ENCODE results near the gene RPS6KC1. TPM values are rescaled to one million over a fixed set of nuclear protein-coding genes. Genes with fewer than 3 reads are reported as not detected.
"Not testable (repeated sequence)": the region's sequence is repeated elsewhere in the genome, so short reads cannot be mapped to it uniquely, and the experiment has no call there.

The RPS6KC1 gene
- total RNA-seq, 2 donors from 2014 or later, result 8.7 to 13.0 TPM

DNA sequence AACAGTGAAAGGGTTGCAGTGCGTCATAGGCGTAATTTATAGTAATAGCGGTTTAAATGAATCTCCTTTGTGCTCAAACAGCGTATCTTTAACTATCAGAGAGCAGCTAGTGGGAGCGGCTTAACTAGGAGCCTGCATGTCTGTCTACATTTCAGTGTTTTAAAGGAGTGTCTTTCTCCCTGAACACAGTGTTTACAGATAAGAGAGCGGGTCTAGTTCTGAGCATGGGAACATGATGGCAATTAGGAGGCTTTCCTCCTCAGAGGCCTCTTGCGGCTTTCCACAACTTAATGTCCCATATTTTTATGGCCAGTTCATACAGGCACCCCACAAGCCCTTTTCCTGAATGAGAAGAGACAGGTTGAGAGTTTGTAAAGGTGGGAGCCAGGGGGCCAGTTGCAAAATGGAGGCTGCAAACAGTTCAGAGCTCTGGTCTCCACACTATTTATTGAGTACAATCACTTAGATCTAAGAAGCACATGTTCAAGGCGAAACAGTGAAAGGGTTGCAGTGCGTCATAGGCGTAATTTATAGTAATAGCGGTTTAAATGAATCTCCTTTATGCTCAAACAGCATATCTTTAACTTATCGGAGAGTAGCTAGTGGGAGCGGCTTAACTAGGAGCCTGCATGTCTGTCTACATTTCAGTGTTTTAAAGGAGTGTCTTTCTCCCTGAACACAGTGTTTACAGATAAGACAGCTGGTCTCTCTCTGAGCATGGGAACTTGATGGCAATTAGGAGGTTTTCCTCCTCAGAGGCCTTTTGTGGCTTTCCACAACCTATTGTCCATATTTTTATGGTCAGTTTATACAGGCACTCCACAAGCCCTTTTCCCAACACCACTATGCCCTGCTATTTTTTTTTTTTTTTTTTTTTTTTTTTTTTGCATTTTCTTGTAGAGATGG lies 5.5 kb upstream of the RPS6KC1 start:
- not testable (repeated sequence) for ATAC-seq

DNA sequence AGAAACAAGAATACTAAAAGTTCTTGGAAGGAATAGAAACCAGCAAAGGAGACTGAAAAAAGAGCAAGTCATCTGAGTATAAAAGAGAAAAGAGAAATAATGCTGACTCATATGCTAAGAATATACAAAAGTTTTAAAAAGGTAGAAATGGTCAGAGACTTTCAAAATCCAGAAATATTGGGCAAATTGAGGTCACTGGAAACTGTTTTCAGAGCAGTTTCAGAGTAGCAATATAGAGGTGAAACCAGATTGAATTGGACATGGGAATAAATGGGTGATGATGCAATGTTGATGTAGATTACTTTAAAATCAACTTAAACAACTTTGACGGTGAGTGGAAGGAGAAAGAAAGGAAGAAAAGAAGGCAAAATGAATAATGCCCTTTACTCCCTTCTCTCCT lies 1.8 kb upstream of the RPS6KC1 start:
- H3K27ac Mint-ChIP-seq, result no peak overlapping the region
- H3K36me3 Mint-ChIP-seq, result peaks cover 13 to 22% of the 10 kb centered on the region in 2 donors
- no peak for DNase-seq (ENCODE audit: low spot score in 2 of 2)
- peaks cover 11 to 20% of the 10 kb centered on the region in 2 donors for H3K9me3 Mint-ChIP-seq
- ATAC-seq, result no peak

More for the DNA sequence above, 5.5 kb upstream of the RPS6KC1 start:
- H3K36me3 Mint-ChIP-seq, result peaks cover 9 to 19% of the 10 kb centered on the region in 2 donors
- peaks cover 7 to 16% of the 10 kb centered on the region in 2 donors for H3K9me3 Mint-ChIP-seq
- not testable (repeated sequence) for DNase-seq (ENCODE audit: low spot score in 2 of 2); H3K27ac Mint-ChIP-seq

DNA sequence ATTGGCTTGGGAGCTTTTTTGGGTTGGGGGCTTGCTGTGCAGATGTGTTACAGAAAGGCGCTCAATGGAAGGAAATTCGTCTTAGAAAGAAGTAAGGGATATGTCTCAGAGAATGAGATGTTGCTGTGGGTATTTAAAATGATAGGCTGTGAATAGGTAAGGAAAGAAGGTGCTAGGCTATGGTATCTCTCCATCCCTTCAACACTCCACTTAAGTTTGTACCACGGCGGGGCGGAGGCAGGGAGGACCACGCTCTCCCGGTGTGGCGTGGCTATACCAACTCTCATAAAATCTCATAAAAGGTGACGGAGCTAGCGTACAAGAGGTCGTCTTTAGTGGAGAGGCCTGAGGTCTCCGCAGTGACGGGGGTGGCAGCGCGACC lies 305 bp upstream of the RPS6KC1 start:
- DNase-seq (ENCODE audit: low spot score in 2 of 2) (no peak), ATAC-seq (peak; percentile 43 to 48)
- Mint-ChIP-seq H3K27ac (peak overlapping the region; percentile 81 to 89), H3K9me3 (peaks cover 11 to 20% of the 10 kb centered on the region in 2 donors), H3K36me3 (peaks cover 13 to 22% of the 10 kb centered on the region in 2 donors)

DNA sequence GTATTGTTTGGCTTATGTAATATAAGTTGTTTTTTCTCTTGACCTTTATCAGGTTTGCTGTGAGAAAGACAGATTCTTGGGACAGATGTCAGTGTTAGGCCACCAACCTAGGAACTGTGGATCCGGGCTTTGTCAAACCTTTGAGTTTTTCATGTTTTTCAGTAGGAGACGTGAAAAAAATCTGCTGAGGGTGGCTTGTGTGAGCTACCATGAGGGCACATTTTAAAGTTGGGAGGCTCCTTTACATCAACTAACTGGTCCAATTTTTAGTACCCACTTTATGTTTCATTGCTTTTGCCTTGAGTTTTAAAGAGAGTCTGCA lies 801 bp downstream of the RPS6KC1 start:
- Mint-ChIP-seq H3K9me3 (peaks cover 11 to 20% of the 10 kb centered on the region in 2 donors), H3K27ac (peak overlapping the region; percentile 89 to 90)
- no peak for ATAC-seq

DNA sequence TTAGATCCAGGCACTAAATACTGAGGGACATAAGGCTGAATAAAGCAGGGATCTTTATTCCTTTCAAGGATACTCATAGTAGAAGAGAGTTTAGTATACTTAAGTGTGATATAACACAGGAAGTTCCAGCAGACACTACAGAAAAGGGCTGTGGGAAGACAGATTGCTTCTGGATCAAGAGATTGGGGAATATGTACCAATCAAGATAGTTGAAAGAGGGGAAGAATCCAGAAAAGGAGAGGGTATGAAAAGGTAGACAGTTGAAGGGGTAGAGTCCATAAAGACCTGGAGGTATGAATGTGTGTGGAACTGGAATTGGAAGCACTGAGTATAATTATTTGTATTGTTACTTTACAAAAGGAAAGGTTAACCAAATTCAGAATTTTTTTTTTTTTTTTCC lies 2.4 kb downstream of the RPS6KC1 start:
- Mint-ChIP-seq H3K36me3 (peaks cover 13 to 22% of the 10 kb centered on the region in 2 donors), H3K27ac (no peak overlapping the region), H3K9me3 (peaks cover 11 to 20% of the 10 kb centered on the region in 2 donors)
- ATAC-seq (no peak), DNase-seq (ENCODE audit: low spot score in 2 of 2) (no peak)

More for the DNA sequence above, 801 bp downstream of the RPS6KC1 start:
- no peak for DNase-seq (ENCODE audit: low spot score in 2 of 2)
- H3K36me3 Mint-ChIP-seq, result peaks cover 13 to 22% of the 10 kb centered on the region in 2 donors

DNA sequence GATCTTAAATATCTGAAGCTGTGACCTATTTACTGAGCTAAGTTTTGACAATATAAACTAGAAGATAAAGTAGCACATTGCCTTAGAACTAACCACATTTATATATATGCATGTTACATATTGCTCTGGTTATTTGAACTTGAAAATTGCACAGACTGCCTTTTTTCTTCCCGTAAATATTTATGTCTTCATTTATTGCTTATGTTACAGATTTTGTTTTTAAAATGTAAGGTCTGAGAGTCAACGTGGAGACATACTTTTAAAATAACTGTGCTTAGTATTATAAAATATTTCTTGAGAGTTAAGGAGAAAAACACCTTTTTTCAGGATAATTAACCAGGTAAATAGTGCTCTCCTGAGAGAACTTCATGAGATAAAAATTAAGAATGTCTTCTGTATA lies 3.1 kb downstream of the RPS6KC1 start:
- peaks cover 13 to 24% of the 10 kb centered on the region in 2 donors for H3K36me3 Mint-ChIP-seq
- no peak for DNase-seq (ENCODE audit: low spot score in 2 of 2)
- peaks cover 11 to 16% of the 10 kb centered on the region in 2 donors for H3K9me3 Mint-ChIP-seq
- no peak for ATAC-seq
- no peak overlapping the region for H3K27ac Mint-ChIP-seq

DNA sequence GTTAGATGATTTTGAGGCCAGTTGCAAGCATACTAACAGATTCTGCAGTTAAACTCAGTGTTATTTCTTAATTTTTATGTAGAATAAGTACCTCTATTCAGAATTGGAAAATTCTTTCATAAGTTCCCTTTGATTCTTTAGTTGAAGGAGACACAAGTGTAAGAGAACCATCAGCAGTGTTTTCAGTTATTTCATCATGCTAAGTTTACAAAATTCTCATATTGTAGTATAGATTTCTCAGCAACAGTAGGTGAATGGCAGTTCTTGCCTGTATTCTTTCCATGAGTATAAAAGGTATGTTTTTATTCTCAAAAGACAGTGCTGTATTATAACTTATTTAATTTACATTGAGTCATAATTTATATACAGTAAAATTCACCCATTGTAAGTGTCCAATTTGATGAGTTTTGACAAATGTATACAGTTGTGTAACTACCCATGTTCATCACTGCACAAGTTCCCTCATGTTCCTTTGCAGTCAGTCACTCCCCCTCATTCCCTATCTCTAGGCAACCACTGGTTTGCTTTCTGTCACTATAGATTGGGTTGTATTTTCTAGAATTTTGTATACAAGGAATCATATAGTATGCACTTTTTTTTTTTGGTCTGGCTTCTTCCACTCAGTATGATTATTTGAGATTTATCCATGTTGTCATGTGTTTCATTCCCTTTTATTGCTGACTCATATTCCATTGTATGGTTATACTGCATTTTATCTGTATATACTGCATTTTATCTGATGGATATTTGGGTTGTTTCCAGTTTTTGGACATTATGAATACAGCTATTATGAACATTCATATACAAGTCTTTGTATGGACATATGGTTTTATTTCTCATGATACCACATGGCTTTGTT lies 3.9 kb downstream of the RPS6KC1 start:
- Mint-ChIP-seq H3K36me3 (peaks cover 11 to 22% of the 10 kb centered on the region in 2 donors), H3K27ac (no peak overlapping the region), H3K9me3 (peaks cover 10 to 14% of the 10 kb centered on the region in 2 donors)
- DNase-seq (ENCODE audit: low spot score in 2 of 2), result no peak
- no peak for ATAC-seq

DNA sequence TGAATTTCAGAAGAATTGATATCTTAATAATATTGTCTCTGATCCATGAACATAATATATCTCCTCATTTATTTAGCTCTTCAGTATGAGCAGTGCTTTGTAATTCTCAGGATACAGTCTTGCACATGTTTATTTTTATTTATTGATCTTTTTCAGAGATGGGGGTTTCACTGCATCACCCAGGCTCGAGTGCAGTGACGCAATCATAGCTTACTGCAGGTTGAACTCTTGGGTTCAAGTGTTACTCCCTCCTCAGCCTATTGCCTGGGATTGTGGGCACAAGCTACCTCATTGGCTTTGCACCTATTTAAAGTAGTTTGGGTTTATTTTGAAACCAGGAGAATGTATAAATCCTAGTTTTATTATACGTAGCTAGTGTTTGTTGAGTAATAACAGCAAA lies 4.7 kb downstream of the RPS6KC1 start:
- Mint-ChIP-seq H3K9me3 (peaks cover 2 to 6% of the 10 kb centered on the region in 2 donors), H3K27ac (no peak overlapping the region), H3K36me3 (peaks cover 2 to 16% of the 10 kb centered on the region in 2 donors)
- no peak for ATAC-seq
- DNase-seq (ENCODE audit: low spot score in 2 of 2), result no peak

DNA sequence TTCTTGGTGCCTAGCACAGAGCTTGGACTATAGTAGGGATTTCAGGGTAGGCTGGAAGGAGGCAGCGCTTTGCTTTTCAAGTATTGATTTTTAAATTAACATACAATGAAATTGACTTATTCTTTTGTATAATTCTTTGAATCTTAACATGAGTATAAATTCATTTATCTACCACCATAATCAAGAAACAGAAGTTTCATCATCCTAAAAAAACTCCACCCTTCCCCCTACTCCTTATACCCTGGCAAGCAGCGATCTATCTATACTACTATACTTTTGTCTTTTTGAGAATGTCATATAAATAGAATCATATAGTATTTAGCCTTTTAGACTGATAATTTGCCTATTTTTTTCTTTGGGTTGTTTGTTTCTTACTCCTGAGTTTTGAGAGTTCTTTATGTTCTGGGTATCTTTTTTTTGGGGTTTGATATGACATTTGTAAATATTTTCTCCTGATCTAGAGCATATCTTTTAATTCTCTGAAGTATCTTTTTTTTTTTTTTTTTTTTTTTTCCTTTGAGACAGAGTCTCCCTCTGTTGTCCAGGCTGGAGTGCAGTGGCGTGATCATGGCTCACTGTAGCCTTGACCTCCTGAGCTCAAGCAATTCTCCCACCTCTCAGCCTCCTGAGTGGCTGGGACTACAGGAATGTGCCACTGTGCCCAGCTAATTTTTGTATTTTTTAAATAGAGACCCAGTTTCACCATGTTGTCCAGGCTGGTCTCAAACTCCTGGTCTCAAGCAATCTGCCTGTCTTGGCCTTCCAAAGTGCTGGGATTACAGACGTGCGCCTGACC lies 6.4 kb downstream of the RPS6KC1 start:
- ATAC-seq, result no peak
- Mint-ChIP-seq H3K9me3 (peaks cover 0 to 4% of the 10 kb centered on the region in 2 donors), H3K27ac (no peak overlapping the region)

DNA sequence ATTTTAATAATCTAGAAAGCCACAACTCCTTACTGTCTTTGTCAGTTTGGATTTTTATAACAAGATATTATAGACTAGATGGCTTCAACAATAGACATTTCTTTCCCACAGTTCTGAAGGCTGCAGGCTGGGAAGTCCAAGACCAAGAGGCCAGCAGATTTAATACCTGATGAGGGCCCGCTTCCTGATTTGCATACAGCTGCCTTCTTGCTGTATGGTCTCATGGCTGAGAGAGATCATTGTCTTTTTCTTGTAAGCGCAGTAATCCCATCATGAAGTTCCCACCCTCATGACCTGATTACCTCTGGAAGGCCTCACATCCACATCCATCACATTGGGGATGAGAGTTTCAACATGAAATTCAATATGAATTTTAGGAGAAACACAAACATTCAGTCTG lies 9.8 kb downstream of the RPS6KC1 start:
- Mint-ChIP-seq H3K27ac (no peak overlapping the region), H3K36me3 (peaks cover 0 to 15% of the 10 kb centered on the region in 2 donors)

More for the DNA sequence above, 6.4 kb downstream of the RPS6KC1 start:
- no peak for DNase-seq (ENCODE audit: low spot score in 2 of 2)
- peaks cover 0 to 15% of the 10 kb centered on the region in 2 donors for H3K36me3 Mint-ChIP-seq

DNA sequence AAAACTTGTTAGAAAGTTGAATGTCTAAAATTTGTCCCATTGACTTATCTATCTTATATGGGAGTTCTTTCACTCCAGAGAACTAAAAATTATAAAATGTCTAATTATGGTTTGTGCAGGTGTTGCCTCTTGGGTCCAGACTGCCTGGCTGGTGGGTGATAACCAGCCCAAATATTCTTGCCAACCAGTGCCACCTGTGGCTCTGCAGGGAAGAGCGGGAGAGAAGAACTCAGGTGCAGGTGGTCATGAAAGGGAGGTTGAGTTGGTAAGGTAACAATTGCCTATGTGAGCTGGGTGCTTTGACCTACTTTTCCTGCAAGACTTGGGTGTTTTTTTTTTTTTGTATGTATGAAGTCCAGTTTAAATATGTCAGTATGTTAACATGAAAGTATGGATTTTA lies 10.2 kb downstream of the RPS6KC1 start:
- peaks cover 0 to 4% of the 10 kb centered on the region in 2 donors for H3K9me3 Mint-ChIP-seq
- no peak for DNase-seq (ENCODE audit: low spot score in 2 of 2)
- no peak overlapping the region for H3K27ac Mint-ChIP-seq
- H3K36me3 Mint-ChIP-seq, result peaks cover 0 to 15% of the 10 kb centered on the region in 2 donors
- no peak for ATAC-seq

More for the DNA sequence above, 9.8 kb downstream of the RPS6KC1 start:
- peaks cover 0 to 4% of the 10 kb centered on the region in 2 donors for H3K9me3 Mint-ChIP-seq
- ATAC-seq (no peak), DNase-seq (ENCODE audit: low spot score in 2 of 2) (no peak)

DNA sequence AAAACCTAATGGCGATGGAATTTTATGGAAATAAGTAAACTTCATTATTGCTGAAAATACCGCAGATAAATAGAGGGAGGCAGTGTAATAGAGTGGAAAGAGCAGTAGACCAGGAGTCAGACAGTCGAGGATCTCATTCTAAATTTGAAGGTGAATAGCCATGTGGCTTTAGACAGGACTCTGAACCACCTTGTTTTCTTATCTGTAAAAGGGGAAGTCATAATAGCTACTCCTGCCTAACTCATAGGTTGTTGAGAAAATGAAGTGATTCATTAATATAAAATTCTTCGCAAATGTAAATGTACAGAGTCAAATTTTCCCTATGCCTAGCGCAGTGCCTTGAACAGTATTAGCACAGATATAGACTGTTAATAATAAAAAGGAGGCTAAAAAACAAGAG lies 14.8 kb downstream of the RPS6KC1 start:
- Mint-ChIP-seq H3K36me3 (no peaks in the 10 kb centered on the region), H3K27ac (no peak overlapping the region), H3K9me3 (no peaks in the 10 kb centered on the region)
- no peak for ATAC-seq
- DNase-seq (ENCODE audit: low spot score in 2 of 2), result no peak

DNA sequence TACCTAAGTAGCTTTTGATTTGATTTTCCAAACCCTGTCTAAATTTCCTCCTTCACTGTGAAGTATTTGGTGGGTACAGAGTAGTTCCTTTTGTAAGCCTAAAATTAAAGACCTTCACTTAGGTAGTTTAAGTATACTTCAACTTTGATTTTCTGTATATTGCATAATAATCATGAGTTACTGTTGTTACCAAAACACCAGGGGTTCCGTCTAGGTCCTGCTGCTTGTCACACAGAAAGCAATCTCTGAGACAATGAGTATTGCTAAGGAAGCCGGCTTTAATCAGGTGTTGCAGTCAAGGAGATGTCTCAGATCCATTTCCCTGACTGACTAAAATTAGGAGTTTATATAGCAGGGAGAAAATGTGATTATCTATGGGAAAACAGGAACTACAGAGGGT lies 15.3 kb downstream of the RPS6KC1 start:
- no peak for ATAC-seq
- DNase-seq (ENCODE audit: low spot score in 2 of 2), result no peak
- Mint-ChIP-seq H3K9me3 (no peaks in the 10 kb centered on the region), H3K36me3 (no peaks in the 10 kb centered on the region), H3K27ac (no peak overlapping the region)

DNA sequence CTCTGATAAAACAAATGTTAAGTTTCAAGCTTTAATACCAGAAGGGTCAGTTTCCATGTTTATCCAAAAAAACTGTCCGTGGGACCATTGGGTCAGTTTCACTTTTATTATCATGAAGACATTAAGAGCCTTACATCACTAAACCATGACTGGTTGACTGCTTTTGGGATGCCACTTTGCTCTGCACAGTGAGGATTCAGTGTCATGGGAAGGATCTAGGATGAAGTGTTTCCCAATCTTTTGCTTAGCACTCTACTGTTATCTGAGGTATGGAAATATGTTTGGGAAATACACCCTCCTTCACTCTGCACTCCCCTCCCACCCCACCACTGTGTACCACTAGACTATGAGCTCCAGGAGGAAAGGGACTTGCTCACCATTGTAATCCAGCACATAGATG lies 16.3 kb downstream of the RPS6KC1 start:
- DNase-seq (ENCODE audit: low spot score in 2 of 2) (no peak), ATAC-seq (no peak)
- no peak overlapping the region for H3K27ac Mint-ChIP-seq
- no peaks in the 10 kb centered on the region for H3K36me3 Mint-ChIP-seq
- H3K9me3 Mint-ChIP-seq, result no peaks in the 10 kb centered on the region

DNA sequence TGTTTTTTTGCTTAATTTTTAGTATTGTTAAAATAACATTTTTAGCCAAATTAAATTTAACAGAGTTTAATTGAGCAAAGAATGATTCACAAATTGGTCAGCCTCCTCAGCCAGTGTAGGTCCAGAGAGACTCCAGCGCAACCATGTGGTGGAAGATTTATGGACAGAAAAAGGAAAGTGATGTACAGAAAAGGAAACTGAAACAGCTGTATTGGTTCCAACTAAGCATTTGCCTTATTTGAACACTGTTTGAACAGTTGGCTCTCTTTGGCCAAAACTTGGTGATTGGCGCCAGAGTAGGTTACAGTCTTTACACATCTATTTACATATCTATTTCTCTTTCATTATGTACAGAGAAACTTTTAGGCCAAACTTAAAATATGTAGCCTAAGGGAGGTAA lies 19.4 kb downstream of the RPS6KC1 start:
- Mint-ChIP-seq H3K27ac (no peak overlapping the region), H3K36me3 (no peaks in the 10 kb centered on the region), H3K9me3 (no peaks in the 10 kb centered on the region)
- DNase-seq (ENCODE audit: low spot score in 2 of 2) (peak in 1 of 2 donors; percentile 12), ATAC-seq (peak; percentile 80 to 96)

DNA sequence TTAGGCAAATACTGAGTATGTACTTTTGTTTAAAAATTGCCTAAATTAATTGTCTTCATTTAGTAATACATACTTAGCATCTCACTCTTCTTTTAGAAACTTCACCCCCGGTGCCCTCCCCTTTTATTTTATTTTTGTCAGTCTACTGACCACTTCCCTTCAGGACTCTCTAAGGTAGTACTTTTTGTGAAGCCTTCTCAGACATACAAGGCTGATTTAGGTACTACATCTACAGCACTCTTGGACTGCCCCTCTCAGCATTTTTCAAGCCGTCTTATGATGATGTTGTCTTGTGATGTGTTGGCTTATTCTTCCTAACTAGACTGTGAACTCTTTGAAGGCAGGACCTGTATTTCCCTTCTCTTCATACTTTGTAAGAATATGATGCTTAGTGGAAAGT lies 24.7 kb downstream of the RPS6KC1 start:
- ATAC-seq, result no peak
- Mint-ChIP-seq H3K9me3 (no peaks in the 10 kb centered on the region), H3K27ac (no peak overlapping the region), H3K36me3 (peaks cover 0 to under 1% of the 10 kb centered on the region in 2 donors)
- no peak for DNase-seq (ENCODE audit: low spot score in 2 of 2)
